Adrenal gland (tissue), 5 donors: ENCODE data around the gene ITGB1BP1.

ENCODE experiments used
- POLR2A ChIP-seq, 2 donors: fragments of 450-650 bp; IDR thresholded peaks; one replicate each; pipeline ENCODE4 v1.6.1; 2017; ENCODE audit warnings: antibody characterized with exemption in 2 of 2, mild to moderate bottlenecking in 2 of 2, moderate library complexity in 1 of 2
- TF ChIP-seq, protein P1 (sequence below), 6 experiments: fragments of 450-650 bp in 4 of 6; fragments of 200-600 bp in 2 of 6; sonication (generic) in 1 of 6; IDR thresholded peaks; 1 replicate in 5 of 6; 2 replicates in 1 of 6; pipeline versions ENCODE4 v1.5.1 to v1.8.0; 2016 to 2021; ENCODE audit warnings: antibody characterized with exemption in 6 of 6, mild to moderate bottlenecking in 2 of 6, moderate library complexity in 1 of 6
- donor health status: DM: no; HTN: no; CAD: no.

DNA sequence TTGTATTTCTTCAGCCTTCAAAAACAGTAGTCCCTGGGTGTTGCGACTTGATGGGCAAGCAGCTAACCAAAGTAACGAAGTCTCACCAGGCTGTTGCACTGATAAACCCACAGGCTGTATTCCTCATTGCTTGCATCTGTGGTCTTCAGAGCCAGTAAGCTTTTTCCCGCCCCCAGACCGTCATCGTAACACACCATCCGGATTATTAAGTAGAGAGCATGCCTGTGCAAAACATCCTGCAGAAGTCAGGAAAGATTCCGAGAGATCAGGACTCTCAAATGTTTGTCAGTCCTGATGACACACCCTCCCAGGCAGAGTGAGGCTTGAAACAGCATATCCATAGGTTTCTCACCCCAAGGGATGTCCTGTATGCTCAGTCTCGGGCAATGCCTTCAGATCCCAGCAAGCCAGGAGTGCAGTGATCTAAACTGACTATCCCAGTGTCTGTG lies 15.9 kb downstream of the ITGB1BP1 start:
- TF ChIP-seq, protein P1, sequence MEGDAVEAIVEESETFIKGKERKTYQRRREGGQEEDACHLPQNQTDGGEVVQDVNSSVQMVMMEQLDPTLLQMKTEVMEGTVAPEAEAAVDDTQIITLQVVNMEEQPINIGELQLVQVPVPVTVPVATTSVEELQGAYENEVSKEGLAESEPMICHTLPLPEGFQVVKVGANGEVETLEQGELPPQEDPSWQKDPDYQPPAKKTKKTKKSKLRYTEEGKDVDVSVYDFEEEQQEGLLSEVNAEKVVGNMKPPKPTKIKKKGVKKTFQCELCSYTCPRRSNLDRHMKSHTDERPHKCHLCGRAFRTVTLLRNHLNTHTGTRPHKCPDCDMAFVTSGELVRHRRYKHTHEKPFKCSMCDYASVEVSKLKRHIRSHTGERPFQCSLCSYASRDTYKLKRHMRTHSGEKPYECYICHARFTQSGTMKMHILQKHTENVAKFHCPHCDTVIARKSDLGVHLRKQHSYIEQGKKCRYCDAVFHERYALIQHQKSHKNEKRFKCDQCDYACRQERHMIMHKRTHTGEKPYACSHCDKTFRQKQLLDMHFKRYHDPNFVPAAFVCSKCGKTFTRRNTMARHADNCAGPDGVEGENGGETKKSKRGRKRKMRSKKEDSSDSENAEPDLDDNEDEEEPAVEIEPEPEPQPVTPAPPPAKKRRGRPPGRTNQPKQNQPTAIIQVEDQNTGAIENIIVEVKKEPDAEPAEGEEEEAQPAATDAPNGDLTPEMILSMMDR (IDR thresholded peaks at IDR 0.05) = no peak
- no peak for TF ChIP-seq POLR2A (IDR thresholded peaks at IDR 0.05)
